CD4-positive, CD25-positive, alpha-beta regulatory T cell (primary cell): Measurements from ENCODE around the gene KRTAP19-8. TPM values are rescaled to one million over a fixed set of nuclear protein-coding genes. Genes with fewer than 3 reads are reported as not detected.

Experiments used
- ATAC-seq, 2 donors: fragments of 150-1000 bp; cut with Tn5 transposase; one replicate each; pipeline ENCODE4 v1.10.0; 2021; ENCODE audit warnings: low read depth in 2 of 2, moderate number of reproducible peaks in 2 of 2, moderate library complexity in 1 of 2
- DNase-seq, 3 donors: peaks; one replicate each; pipeline versions ENCODE4 v3.0.0 to v3.0.0-alpha.2; 2012 to 2022; ENCODE audit warnings: mixed read lengths in 1 of 3
- H3K27ac ChIP-seq: one replicate; pipeline ENCODE4 v1.7.0; 2013; ENCODE audit warnings: mild to moderate bottlenecking, low read length; ENCODE audit not compliant: insufficient read depth, poor library complexity, severe bottlenecking
- H3K27me3 ChIP-seq: one replicate; pipeline ENCODE4 v1.7.0; 2013; ENCODE audit warnings: low read length; ENCODE audit not compliant: control insufficient read depth, insufficient read depth
- H3K36me3 ChIP-seq: one replicate; pipeline ENCODE4 v1.7.0; 2013; ENCODE audit warnings: mild to moderate bottlenecking, low read length, moderate library complexity; ENCODE audit not compliant: control insufficient read depth, insufficient read depth
- H3K4me1 ChIP-seq: 2 replicates; pipeline ENCODE4 v1.7.0; 2013; ENCODE audit warnings: mild to moderate bottlenecking, low read length; ENCODE audit not compliant: insufficient read depth, control insufficient read depth, poor library complexity, severe bottlenecking
- H3K4me3 ChIP-seq: one replicate; pipeline ENCODE4 v1.7.0; 2013; ENCODE audit warnings: low read depth, mild to moderate bottlenecking, low read length, moderate library complexity
- H3K9me3 ChIP-seq, 2 experiments: 1 replicate in 1 of 2; 2 replicates in 1 of 2; pipeline ENCODE4 v1.7.0; 2013; ENCODE audit warnings: low read length in 2 of 2, mild to moderate bottlenecking in 1 of 2, moderate library complexity in 1 of 2; ENCODE audit not compliant: control insufficient read depth in 2 of 2
- H3K27ac Mint-ChIP-seq, 3 donors: one replicate each; pipeline ENCODE4 v1.8.0; 2020 to 2022; ENCODE audit warnings: mild to moderate bottlenecking in 3 of 3, mixed read lengths in 3 of 3, moderate library complexity in 2 of 3
- H3K27me3 Mint-ChIP-seq: one replicate; pipeline ENCODE4 v1.8.0; 2022; ENCODE audit warnings: mild to moderate bottlenecking, mixed read lengths
- H3K36me3 Mint-ChIP-seq: one replicate; pipeline ENCODE4 v1.8.0; 2020; ENCODE audit warnings: mixed read lengths
- H3K4me1 Mint-ChIP-seq, 4 donors: one replicate each; pipeline ENCODE4 v1.8.0; 2020 to 2022; ENCODE audit warnings: mixed read lengths in 4 of 4, mild to moderate bottlenecking in 1 of 4
- H3K4me3 Mint-ChIP-seq, 4 donors: one replicate each; pipeline ENCODE4 v1.8.0; 2020 to 2022; ENCODE audit warnings: mild to moderate bottlenecking in 4 of 4, mixed read lengths in 4 of 4, moderate library complexity in 3 of 4
- H3K9me3 Mint-ChIP-seq, 7 donors: one replicate each; pipeline ENCODE4 v1.8.0; 2020 to 2022; ENCODE audit warnings: mixed read lengths in 7 of 7, mild to moderate bottlenecking in 3 of 7, moderate library complexity in 2 of 7
- polyA plus RNA-seq, 4 donors: library from polyadenylated mRNA; unstranded; fragments of 300-500 nt; fragmentation: Illumina TruSeq; gene quantifications; one replicate each; pipeline ENCODE4 v1.2.3, GENCODE V29; 2021
- total RNA-seq: library from RNA; stranded (reverse); gene quantifications from one replicate; pipeline ENCODE4 v1.2.3, GENCODE V29; 2022

KRTAP19-8 gene
- total and polyA plus RNA-seq, 5 donors from 2014 or later = not detected

- H3K27me3 ChIP-seq = peaks cover 3% of the 10 kb centered on the region
- H3K9me3 ChIP-seq = no peaks in the 10 kb centered on the region
- DNase-seq (peak in 1 of 3 donors; percentile 9), ATAC-seq (no peak)
- Mint-ChIP-seq H3K27me3 (peaks cover 29% of the 10 kb centered on the region), H3K9me3 (peaks cover 0 to 2% (median 0%) of the 10 kb centered on the region in 7 donors), H3K36me3 (no peaks in the 10 kb centered on the region), H3K4me3 (peak overlapping the region in 1 of 4 donors; percentile 38), H3K4me1 (peaks cover 6 to 16% (median 11%) of the 10 kb centered on the region in 4 donors), H3K27ac (no peak overlapping the region)
- no peaks in the 10 kb centered on the region for H3K4me1 ChIP-seq
- no peak overlapping the region for H3K27ac ChIP-seq
- no peaks in the 10 kb centered on the region for H3K36me3 ChIP-seq
- H3K4me3 ChIP-seq = no peak overlapping the region
Observed at GRCh38 chr21:31011412-31011811, 26.9 kb downstream of the KRTAP19-8 start.

DNA sequence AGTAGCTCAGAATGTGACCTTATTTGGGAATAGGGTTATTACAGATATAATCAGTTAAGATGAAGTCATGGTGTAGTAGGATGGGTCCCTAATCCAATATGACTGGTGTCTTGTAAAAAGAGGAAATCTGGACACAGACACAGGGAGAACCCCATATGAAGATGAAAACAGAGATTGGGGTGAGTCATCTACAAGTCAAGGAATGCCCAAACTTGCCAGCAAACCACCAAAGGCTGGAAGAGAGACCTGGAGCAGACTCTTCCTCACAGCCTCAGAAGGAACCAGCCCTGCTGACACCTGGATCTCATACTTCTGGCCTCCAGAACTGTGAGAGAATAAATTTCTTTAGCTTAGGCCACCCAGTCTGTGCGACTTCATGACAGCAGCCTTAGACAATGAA lies 29.9 kb downstream of the KRTAP19-8 start:
- Histone ChIP-seq H3K27me3 (peaks cover 3% of the 10 kb centered on the region), H3K27ac (no peak overlapping the region), H3K9me3 (no peaks in the 10 kb centered on the region), H3K36me3 (no peaks in the 10 kb centered on the region), H3K4me3 (no peak overlapping the region), H3K4me1 (no peaks in the 10 kb centered on the region)
- H3K36me3 Mint-ChIP-seq = no peaks in the 10 kb centered on the region
- no peak overlapping the region for H3K4me3 Mint-ChIP-seq
- peaks cover 37% of the 10 kb centered on the region for H3K27me3 Mint-ChIP-seq
- peaks cover 0 to 2% (median 0%) of the 10 kb centered on the region in 7 donors for H3K9me3 Mint-ChIP-seq
- H3K27ac Mint-ChIP-seq = no peak overlapping the region
- DNase-seq (no peak), ATAC-seq (no peak)
- peaks cover 6 to 16% (median 11%) of the 10 kb centered on the region in 4 donors for H3K4me1 Mint-ChIP-seq

GRCh38 chr21:31005019-31005418 lies 33.3 kb downstream of the KRTAP19-8 start:
- Histone ChIP-seq H3K4me3 (no peak overlapping the region), H3K36me3 (no peaks in the 10 kb centered on the region), H3K27ac (no peak overlapping the region), H3K9me3 (no peaks in the 10 kb centered on the region), H3K4me1 (no peaks in the 10 kb centered on the region), H3K27me3 (peaks cover 3% of the 10 kb centered on the region)
- ATAC-seq (no peak), DNase-seq (no peak)
- H3K4me1 Mint-ChIP-seq = peaks cover 0 to 2% (median 0%) of the 10 kb centered on the region in 4 donors
- no peaks in the 10 kb centered on the region for H3K36me3 Mint-ChIP-seq
- no peak overlapping the region for H3K4me3 Mint-ChIP-seq
- H3K27me3 Mint-ChIP-seq = peaks cover 40% of the 10 kb centered on the region
- H3K9me3 Mint-ChIP-seq = peaks cover 0 to 2% (median 0%) of the 10 kb centered on the region in 7 donors
- H3K27ac Mint-ChIP-seq = no peak overlapping the region

- H3K9me3 ChIP-seq = no peaks in the 10 kb centered on the region
- Mint-ChIP-seq H3K27me3 (peaks cover 47% of the 10 kb centered on the region), H3K27ac (no peak overlapping the region), H3K4me1 (no peaks in the 10 kb centered on the region), H3K36me3 (no peaks in the 10 kb centered on the region), H3K4me3 (no peak overlapping the region), H3K9me3 (peaks cover 0 to 2% (median 0%) of the 10 kb centered on the region in 7 donors)
- no peaks in the 10 kb centered on the region for H3K36me3 ChIP-seq
- H3K27ac ChIP-seq = no peak overlapping the region
- H3K4me3 ChIP-seq = no peak overlapping the region
- no peaks in the 10 kb centered on the region for H3K4me1 ChIP-seq
- DNase-seq (no peak), ATAC-seq (no peak)
- peaks cover 2% of the 10 kb centered on the region for H3K27me3 ChIP-seq
Observed at GRCh38 chr21:31003471-31003870, 34.8 kb downstream of the KRTAP19-8 start.

GRCh38 chr21:30997541-30997940 lies 40.7 kb downstream of the KRTAP19-8 start:
- H3K4me3 Mint-ChIP-seq = no peak overlapping the region
- no peak overlapping the region for H3K27ac ChIP-seq
- no peaks in the 10 kb centered on the region for H3K4me1 ChIP-seq
- no peak overlapping the region for H3K27ac Mint-ChIP-seq
- H3K9me3 Mint-ChIP-seq = peaks cover 0 to 1% (median 0%) of the 10 kb centered on the region in 7 donors
- no peaks in the 10 kb centered on the region for H3K9me3 ChIP-seq
- H3K4me3 ChIP-seq = no peak overlapping the region
- ATAC-seq (no peak), DNase-seq (no peak)
- H3K4me1 Mint-ChIP-seq = no peaks in the 10 kb centered on the region
- peaks cover 5% of the 10 kb centered on the region for H3K27me3 ChIP-seq
- H3K36me3 ChIP-seq = no peaks in the 10 kb centered on the region
- H3K27me3 Mint-ChIP-seq = peaks cover 18% of the 10 kb centered on the region
- H3K36me3 Mint-ChIP-seq = no peaks in the 10 kb centered on the region

DNA sequence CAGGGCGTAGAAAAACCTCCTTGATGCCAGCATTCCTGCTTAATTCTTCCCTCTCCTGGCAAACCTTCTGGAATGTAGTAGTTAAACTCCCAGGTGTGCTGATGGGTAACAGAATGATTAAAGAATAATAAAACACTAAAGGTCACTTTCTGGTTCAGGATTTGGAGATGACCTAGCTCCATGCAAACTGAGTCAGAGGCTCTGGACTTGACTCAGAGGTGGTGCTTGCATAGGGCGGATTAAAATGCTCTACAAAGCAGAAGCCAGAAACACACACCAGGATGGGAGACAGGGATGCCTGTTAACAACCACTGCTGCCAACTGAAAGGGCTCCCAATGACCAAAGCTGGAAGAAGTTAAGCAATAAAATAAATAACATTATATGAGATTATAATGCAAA lies 41.5 kb downstream of the KRTAP19-8 start:
- no peaks in the 10 kb centered on the region for H3K36me3 Mint-ChIP-seq
- H3K27ac Mint-ChIP-seq = no peak overlapping the region

GRCh38 chr21:30994932-30995331 lies 43.3 kb downstream of the KRTAP19-8 start:
- Histone ChIP-seq H3K36me3 (no peaks in the 10 kb centered on the region), H3K4me3 (no peak overlapping the region), H3K27ac (no peak overlapping the region), H3K4me1 (no peaks in the 10 kb centered on the region), H3K27me3 (peaks cover 5% of the 10 kb centered on the region), H3K9me3 (no peaks in the 10 kb centered on the region)
- no peak overlapping the region for H3K4me3 Mint-ChIP-seq
- ATAC-seq (no peak), DNase-seq (no peak)
- H3K4me1 Mint-ChIP-seq = no peaks in the 10 kb centered on the region
- H3K9me3 Mint-ChIP-seq = peaks cover 0 to 1% (median 0%) of the 10 kb centered on the region in 7 donors
- H3K36me3 Mint-ChIP-seq = no peaks in the 10 kb centered on the region
- H3K27ac Mint-ChIP-seq = no peak overlapping the region
- H3K27me3 Mint-ChIP-seq = peaks cover 15% of the 10 kb centered on the region

More for the DNA sequence above, 41.5 kb downstream of the KRTAP19-8 start:
- H3K4me1 Mint-ChIP-seq = no peaks in the 10 kb centered on the region
- H3K4me1 ChIP-seq = no peaks in the 10 kb centered on the region
- DNase-seq = no peak
- H3K4me3 ChIP-seq = no peak overlapping the region
- H3K9me3 Mint-ChIP-seq = peaks cover 0 to 1% (median 0%) of the 10 kb centered on the region in 7 donors
- H3K27me3 Mint-ChIP-seq = peaks cover 18% of the 10 kb centered on the region
- H3K4me3 Mint-ChIP-seq = no peak overlapping the region
- H3K27ac ChIP-seq = no peak overlapping the region
- H3K36me3 ChIP-seq = no peaks in the 10 kb centered on the region
- ATAC-seq = no peak
- H3K27me3 ChIP-seq = peaks cover 5% of the 10 kb centered on the region
- no peaks in the 10 kb centered on the region for H3K9me3 ChIP-seq

DNA sequence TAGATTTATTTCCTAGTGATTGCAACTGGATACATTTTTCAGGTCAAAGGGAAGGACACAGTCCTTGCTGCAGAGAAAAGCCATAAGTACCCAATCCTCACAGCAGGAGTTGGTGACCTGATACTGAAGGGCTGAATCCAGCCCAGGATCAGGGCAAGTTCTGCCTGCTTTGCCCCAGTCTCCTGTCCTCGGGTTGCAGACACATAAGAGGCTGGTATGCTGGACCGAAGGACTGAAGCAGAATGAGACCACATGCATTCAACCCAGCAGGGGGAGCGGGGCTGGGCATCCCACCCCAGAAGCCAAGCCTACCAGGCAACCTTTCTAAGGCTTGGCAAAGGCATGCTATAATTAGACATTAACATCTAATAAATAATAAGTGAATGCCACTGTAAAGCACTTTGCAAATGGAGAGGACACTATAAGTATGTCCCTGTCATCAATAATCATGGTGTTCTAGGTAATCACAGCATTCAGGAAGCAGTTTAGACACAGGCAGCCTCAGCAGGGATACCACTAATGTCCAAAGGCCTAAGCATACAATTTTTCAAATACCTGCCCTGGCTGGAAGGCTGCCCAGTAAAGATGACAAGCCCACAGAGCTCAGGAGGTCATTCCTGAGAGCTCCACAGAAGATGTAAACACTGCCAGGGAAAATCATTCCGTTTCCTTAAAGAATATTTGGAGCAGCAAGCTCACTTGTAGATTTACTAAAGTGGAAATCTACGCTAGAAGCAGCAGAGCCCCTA lies 47.6 kb downstream of the KRTAP19-8 start:
- peaks cover 14% of the 10 kb centered on the region for H3K27me3 Mint-ChIP-seq
- no peaks in the 10 kb centered on the region for H3K9me3 Mint-ChIP-seq
- H3K9me3 ChIP-seq = no peaks in the 10 kb centered on the region
- no peak overlapping the region for H3K4me3 ChIP-seq
- no peaks in the 10 kb centered on the region for H3K4me1 ChIP-seq
- H3K27me3 ChIP-seq = peaks cover 5% of the 10 kb centered on the region
- no peaks in the 10 kb centered on the region for H3K36me3 ChIP-seq
- ATAC-seq (no peak), DNase-seq (no peak)
- no peak overlapping the region for H3K27ac Mint-ChIP-seq
- H3K4me3 Mint-ChIP-seq = no peak overlapping the region
- no peak overlapping the region for H3K27ac ChIP-seq
- no peaks in the 10 kb centered on the region for H3K4me1 Mint-ChIP-seq
- H3K36me3 Mint-ChIP-seq = no peaks in the 10 kb centered on the region
